Measurements from ENCODE around the gene PTPN22. TPM values are rescaled to one million over a fixed set of nuclear protein-coding genes. Genes with fewer than 3 reads are reported as not detected.

Gene PTPN22
- total and polyA plus RNA-seq, 4 donors: 0.22 to 3.1 (median 0.31) TPM

- no peak for DNase-seq (ENCODE audit: low read depth in 4 of 6, low spot score in 6 of 6)
Observed at GRCh38 chr1:113868387-113869083, 3.0 kb downstream of the PTPN22 start.

GRCh38 chr1:113861641-113862040, 9.9 kb downstream of the PTPN22 start:
- no peaks in the 10 kb centered on the region for H3K4me1 ChIP-seq (ENCODE audit: control insufficient read depth, insufficient read depth, low read length)
- 100% methylated on average over 1 of the region's 5 CpGs for WGBS (ENCODE audit: insufficient coverage)
- H3K36me3 ChIP-seq (ENCODE audit: control insufficient read depth, insufficient read depth, low read length): no peaks in the 10 kb centered on the region
- no peak overlapping the region for H3K4me3 ChIP-seq (ENCODE audit: low read depth, low read length)
- H3K9me3 ChIP-seq (ENCODE audit: control insufficient read depth, insufficient read depth, low read length): no peaks in the 10 kb centered on the region
- no peaks in the 10 kb centered on the region for H3K27me3 ChIP-seq (ENCODE audit: control insufficient read depth, insufficient read depth, low read length)
- DNase-seq (ENCODE audit: low read depth in 4 of 6, low spot score in 6 of 6): no peak
- H3K27ac ChIP-seq (ENCODE audit: low read depth, low read length): no peak overlapping the region

More at GRCh38 chr1:113868387-113869083, 3.0 kb downstream of the PTPN22 start:
- Histone ChIP-seq H3K4me3 (ENCODE audit: low read depth, low read length) (no peak overlapping the region), H3K27ac (ENCODE audit: low read depth, low read length) (no peak overlapping the region), H3K27me3 (ENCODE audit: control insufficient read depth, insufficient read depth, low read length) (no peaks in the 10 kb centered on the region), H3K36me3 (ENCODE audit: control insufficient read depth, insufficient read depth, low read length) (no peaks in the 10 kb centered on the region), H3K4me1 (ENCODE audit: control insufficient read depth, insufficient read depth, low read length) (no peaks in the 10 kb centered on the region), H3K9me3 (ENCODE audit: control insufficient read depth, insufficient read depth, low read length) (no peaks in the 10 kb centered on the region)
- WGBS (ENCODE audit: insufficient coverage): 100% methylated on average over 2 of the region's 4 CpGs

GRCh38 chr1:113860891-113861290, 10.6 kb downstream of the PTPN22 start:
- no peaks in the 10 kb centered on the region for H3K36me3 ChIP-seq (ENCODE audit: control insufficient read depth, insufficient read depth, low read length)
- H3K27me3 ChIP-seq (ENCODE audit: control insufficient read depth, insufficient read depth, low read length): no peaks in the 10 kb centered on the region
- no CpG with 5 or more reads among the region's 3 CpGs for WGBS (ENCODE audit: insufficient coverage)
- DNase-seq (ENCODE audit: low read depth in 4 of 6, low spot score in 6 of 6): no peak
- H3K4me1 ChIP-seq (ENCODE audit: control insufficient read depth, insufficient read depth, low read length): no peaks in the 10 kb centered on the region
- no peak overlapping the region for H3K27ac ChIP-seq (ENCODE audit: low read depth, low read length)
- H3K9me3 ChIP-seq (ENCODE audit: control insufficient read depth, insufficient read depth, low read length): no peaks in the 10 kb centered on the region
- no peak overlapping the region for H3K4me3 ChIP-seq (ENCODE audit: low read depth, low read length)

- no peak overlapping the region for H3K4me3 ChIP-seq (ENCODE audit: low read depth, low read length)
- no peaks in the 10 kb centered on the region for H3K4me1 ChIP-seq (ENCODE audit: control insufficient read depth, insufficient read depth, low read length)
- no peak for DNase-seq (ENCODE audit: low read depth in 4 of 6, low spot score in 6 of 6)
- H3K36me3 ChIP-seq (ENCODE audit: control insufficient read depth, insufficient read depth, low read length): no peaks in the 10 kb centered on the region
- WGBS (ENCODE audit: insufficient coverage): no CpG with 5 or more reads among the region's 3 CpGs
- no peaks in the 10 kb centered on the region for H3K27me3 ChIP-seq (ENCODE audit: control insufficient read depth, insufficient read depth, low read length)
- no peaks in the 10 kb centered on the region for H3K9me3 ChIP-seq (ENCODE audit: control insufficient read depth, insufficient read depth, low read length)
- no peak overlapping the region for H3K27ac ChIP-seq (ENCODE audit: low read depth, low read length)
Observed at GRCh38 chr1:113859478-113860175, 11.9 kb downstream of the PTPN22 start.

- no CpG with 5 or more reads among the region's 1 CpG for WGBS (ENCODE audit: insufficient coverage)
- DNase-seq (ENCODE audit: low read depth in 4 of 6, low spot score in 6 of 6): no peak
Observed at GRCh38 chr1:113858982-113859381, 12.5 kb downstream of the PTPN22 start.

GRCh38 chr1:113858418-113858817, 13.1 kb downstream of the PTPN22 start:
- Histone ChIP-seq H3K27me3 (ENCODE audit: control insufficient read depth, insufficient read depth, low read length) (no peaks in the 10 kb centered on the region), H3K4me1 (ENCODE audit: control insufficient read depth, insufficient read depth, low read length) (no peaks in the 10 kb centered on the region), H3K9me3 (ENCODE audit: control insufficient read depth, insufficient read depth, low read length) (no peaks in the 10 kb centered on the region), H3K4me3 (ENCODE audit: low read depth, low read length) (no peak overlapping the region), H3K36me3 (ENCODE audit: control insufficient read depth, insufficient read depth, low read length) (no peaks in the 10 kb centered on the region), H3K27ac (ENCODE audit: low read depth, low read length) (no peak overlapping the region)
- DNase-seq (ENCODE audit: low read depth in 4 of 6, low spot score in 6 of 6): no peak
- WGBS (ENCODE audit: insufficient coverage): 78% methylated on average over 2 of the region's 3 CpGs

More at GRCh38 chr1:113858982-113859381, 12.5 kb downstream of the PTPN22 start:
- Histone ChIP-seq H3K27ac (ENCODE audit: low read depth, low read length) (no peak overlapping the region), H3K36me3 (ENCODE audit: control insufficient read depth, insufficient read depth, low read length) (no peaks in the 10 kb centered on the region), H3K4me1 (ENCODE audit: control insufficient read depth, insufficient read depth, low read length) (no peaks in the 10 kb centered on the region), H3K9me3 (ENCODE audit: control insufficient read depth, insufficient read depth, low read length) (no peaks in the 10 kb centered on the region), H3K27me3 (ENCODE audit: control insufficient read depth, insufficient read depth, low read length) (no peaks in the 10 kb centered on the region), H3K4me3 (ENCODE audit: low read depth, low read length) (no peak overlapping the region)

GRCh38 chr1:113857776-113858175, 13.7 kb downstream of the PTPN22 start:
- Histone ChIP-seq H3K27me3 (ENCODE audit: control insufficient read depth, insufficient read depth, low read length) (no peaks in the 10 kb centered on the region), H3K36me3 (ENCODE audit: control insufficient read depth, insufficient read depth, low read length) (no peaks in the 10 kb centered on the region), H3K9me3 (ENCODE audit: control insufficient read depth, insufficient read depth, low read length) (no peaks in the 10 kb centered on the region), H3K4me1 (ENCODE audit: control insufficient read depth, insufficient read depth, low read length) (no peaks in the 10 kb centered on the region), H3K27ac (ENCODE audit: low read depth, low read length) (no peak overlapping the region), H3K4me3 (ENCODE audit: low read depth, low read length) (no peak overlapping the region)
- 100% methylated on average over 1 of the region's 3 CpGs for WGBS (ENCODE audit: insufficient coverage)
- DNase-seq (ENCODE audit: low read depth in 4 of 6, low spot score in 6 of 6): no peak

- Histone ChIP-seq H3K9me3 (ENCODE audit: control insufficient read depth, insufficient read depth, low read length) (no peaks in the 10 kb centered on the region), H3K27ac (ENCODE audit: low read depth, low read length) (no peak overlapping the region), H3K4me3 (ENCODE audit: low read depth, low read length) (no peak overlapping the region), H3K36me3 (ENCODE audit: control insufficient read depth, insufficient read depth, low read length) (no peaks in the 10 kb centered on the region), H3K27me3 (ENCODE audit: control insufficient read depth, insufficient read depth, low read length) (no peaks in the 10 kb centered on the region), H3K4me1 (ENCODE audit: control insufficient read depth, insufficient read depth, low read length) (no peaks in the 10 kb centered on the region)
- DNase-seq (ENCODE audit: low read depth in 4 of 6, low spot score in 6 of 6): no peak
- 89% methylated on average over 1 of the region's 2 CpGs for WGBS (ENCODE audit: insufficient coverage)
Observed at GRCh38 chr1:113856401-113856790, 15.1 kb downstream of the PTPN22 start.

- no peaks in the 10 kb centered on the region for H3K27me3 ChIP-seq (ENCODE audit: control insufficient read depth, insufficient read depth, low read length)
- no peak for DNase-seq (ENCODE audit: low read depth in 4 of 6, low spot score in 6 of 6)
- H3K4me3 ChIP-seq (ENCODE audit: low read depth, low read length): no peak overlapping the region
- no peak overlapping the region for H3K27ac ChIP-seq (ENCODE audit: low read depth, low read length)
- H3K36me3 ChIP-seq (ENCODE audit: control insufficient read depth, insufficient read depth, low read length): no peaks in the 10 kb centered on the region
- no peaks in the 10 kb centered on the region for H3K9me3 ChIP-seq (ENCODE audit: control insufficient read depth, insufficient read depth, low read length)
- 100% methylated on average over 1 of the region's 4 CpGs for WGBS (ENCODE audit: insufficient coverage)
- H3K4me1 ChIP-seq (ENCODE audit: control insufficient read depth, insufficient read depth, low read length): no peaks in the 10 kb centered on the region
Observed at GRCh38 chr1:113855630-113856400, 15.7 kb downstream of the PTPN22 start.
